Posterior vena cava (tissue), 2 donors: ENCODE data around the gene FLYWCH2. TPM values are rescaled to one million over a fixed set of nuclear protein-coding genes. Genes with fewer than 3 reads are reported as not detected.

ENCODE experiments used
- DNase-seq: peaks from one replicate; pipeline ENCODE4 v3.0.0-alpha.2; 2020; ENCODE audit warnings: low spot score
- intact Hi-C, 2 donors: fragments of 100-400 bp; cut with DNase I; formaldehyde crosslinking; loops; one replicate each; pipeline versions ENCODE4 v1.14.1 to v1.14.2; 2022 to 2023
- total RNA-seq, 2 donors: library from RNA; stranded (reverse); fragmentation: NEBNext Ultra II Directional; extraction: Animal tissue kit (Norgen Biotek cat#: 25700); gene quantifications; one replicate each; pipeline ENCODE4 v1.2.1, GENCODE V29; 2021
- donor health status: DM: yes; HTN: yes; CAD: no.
- donor health status: DM: yes; HTN: yes; CAD: no.

The FLYWCH2 gene
- total RNA-seq, 2 donors from 2014 or later = 16.0 to 17.6 TPM

DNA sequence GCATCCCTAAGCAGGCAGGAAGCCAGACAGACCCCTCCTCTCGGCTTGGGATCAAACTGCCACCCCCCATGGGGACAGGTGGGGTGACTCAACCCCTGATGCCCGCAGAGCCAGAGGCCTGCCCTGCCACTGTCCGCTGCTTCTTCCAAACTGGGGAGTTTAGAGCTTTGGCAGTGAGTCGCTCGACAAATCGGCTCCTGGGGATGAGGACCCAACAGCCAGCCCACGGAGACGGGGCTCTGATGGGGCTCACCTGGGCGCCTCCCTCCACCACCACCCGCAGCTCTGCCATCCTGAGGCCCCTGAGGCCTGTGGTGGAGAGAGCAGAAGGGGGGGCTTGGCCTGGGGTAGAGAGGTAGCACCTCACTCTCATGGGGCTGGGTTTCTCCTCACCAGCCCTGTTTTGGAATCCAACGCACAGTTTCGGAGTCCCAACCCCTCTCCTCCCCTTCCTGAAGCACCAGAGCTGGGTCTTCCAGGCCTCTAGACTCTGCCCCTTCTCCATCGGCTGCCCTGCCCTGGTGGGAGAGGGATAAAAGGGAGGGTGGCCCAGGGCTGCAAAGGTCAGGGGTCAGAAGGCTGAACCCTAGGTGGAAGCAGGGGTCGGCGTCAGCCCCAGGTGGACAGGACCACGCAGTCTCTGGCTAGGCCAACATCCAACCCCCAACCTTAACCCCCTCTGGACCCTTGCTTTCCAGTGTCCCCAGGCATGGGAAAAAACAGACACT is 30.8 kb upstream of the FLYWCH2 start:
- peak; percentile 75 for DNase-seq
- intact Hi-C loops = loop anchor here (10.0 kb wide), 2 partner anchors 127 to 147 kb away; partner anchors contain the start of gene PRSS27 (in 1 of the 2)

DNA sequence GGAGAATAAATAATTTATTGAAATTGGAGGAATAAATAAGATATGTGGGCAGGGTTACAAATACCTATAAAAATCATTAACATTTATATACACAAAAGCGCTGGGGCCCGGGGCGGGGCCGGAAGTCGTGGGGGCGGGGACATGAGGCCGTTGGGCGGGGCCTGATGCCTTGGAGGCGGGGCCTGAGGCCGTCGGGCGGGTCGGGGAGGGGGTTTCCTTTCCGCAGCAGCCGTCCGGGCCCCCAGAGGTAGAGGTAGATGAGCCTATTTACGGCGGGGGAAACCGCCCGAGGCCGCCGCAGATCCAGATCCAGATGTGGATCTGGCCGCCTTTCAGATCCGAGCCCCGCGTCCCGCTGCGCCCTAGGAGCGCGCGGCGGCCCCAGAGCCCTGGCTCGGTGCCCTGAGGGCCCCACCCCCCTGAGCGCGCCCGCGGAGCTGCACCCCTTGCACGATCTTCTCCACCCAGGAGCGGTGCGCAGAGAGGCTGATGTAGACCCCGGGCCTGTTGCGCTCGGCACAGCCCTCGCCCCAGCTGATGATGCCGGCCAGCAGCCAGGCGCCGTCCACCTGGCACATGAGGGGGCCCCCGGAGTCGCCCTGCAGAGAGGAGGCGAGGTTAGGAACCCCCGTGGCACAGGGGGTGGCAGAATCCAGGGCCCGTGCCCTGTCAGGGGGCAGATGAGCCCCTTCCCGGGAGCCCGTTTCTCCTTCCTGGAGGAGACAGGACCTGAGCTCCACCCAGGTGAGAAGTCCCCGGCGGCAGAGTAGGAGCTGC is 30.1 kb upstream of the FLYWCH2 start:
- DNase-seq = peak; percentile 75
- intact Hi-C loops = loop anchor here (10.0 kb wide), 2 partner anchors 128 to 148 kb away; partner anchors contain the start of gene PRSS27 (in 1 of the 2)

DNA sequence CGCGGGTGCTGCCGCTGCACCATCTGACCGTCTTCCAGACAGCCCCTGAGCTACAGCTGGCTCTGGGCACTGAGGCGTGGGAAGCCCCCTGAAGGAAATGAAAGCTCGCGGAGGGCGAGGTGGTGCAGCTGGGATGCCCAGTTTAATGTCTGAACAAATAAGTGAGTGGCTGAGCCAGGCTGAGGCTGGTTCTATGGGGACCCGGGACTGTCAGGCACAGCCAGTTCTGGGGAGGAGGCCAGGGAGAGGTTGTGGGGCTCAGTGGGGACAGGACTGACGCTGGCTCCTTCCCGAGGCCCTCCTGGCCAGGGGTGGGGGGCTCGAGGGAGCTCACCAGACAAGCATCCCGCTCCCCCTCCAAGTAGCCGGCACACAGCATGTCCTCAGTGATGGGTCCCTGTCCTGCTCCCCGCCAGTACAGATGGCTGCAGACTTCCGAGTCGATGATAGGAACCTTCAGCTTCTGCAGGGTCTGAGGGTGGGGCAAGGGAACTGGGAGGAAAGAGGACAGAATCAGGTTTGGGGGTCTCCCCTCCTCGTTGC is 29.4 kb upstream of the FLYWCH2 start:
- intact Hi-C loops = loop anchor here (10.0 kb wide), 2 partner anchors 129 to 149 kb away; partner anchors contain the start of gene PRSS27 (in 1 of the 2)
- DNase-seq = peak; percentile 59

DNA sequence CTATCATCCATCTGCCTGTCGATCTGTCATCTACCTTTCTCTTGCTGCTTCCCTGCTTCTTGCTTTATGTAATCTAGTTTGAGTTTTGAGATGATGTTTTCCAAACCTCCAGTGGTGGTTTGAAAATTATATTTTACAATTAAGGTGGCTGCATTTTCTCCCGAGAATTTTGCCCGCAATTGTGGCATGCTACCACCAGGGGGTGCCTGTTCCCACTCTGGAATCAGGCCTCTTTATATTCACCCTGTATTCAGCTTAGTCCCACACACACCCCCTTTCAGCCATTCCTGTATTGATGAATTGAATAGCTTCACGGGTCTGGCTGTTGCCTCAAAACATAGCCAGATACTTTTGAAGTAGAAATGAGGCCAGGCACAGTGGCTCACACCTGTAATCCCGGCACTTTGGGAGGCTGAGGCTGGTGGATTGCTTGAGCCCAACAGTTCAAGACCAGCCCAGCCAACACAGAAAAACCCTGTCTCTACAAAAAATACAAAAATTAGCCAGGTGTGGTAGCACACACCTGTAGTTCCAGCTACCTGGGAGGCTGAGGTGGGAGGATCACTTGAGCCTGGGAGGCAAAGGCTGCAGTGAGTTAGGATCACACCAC is 28.2 kb upstream of the FLYWCH2 start:
- intact Hi-C loops = loop anchor here (10.0 kb wide), 2 partner anchors 130 to 150 kb away; partner anchors contain the start of gene PRSS27 (in 1 of the 2)
- peak; percentile 24 for DNase-seq

DNA sequence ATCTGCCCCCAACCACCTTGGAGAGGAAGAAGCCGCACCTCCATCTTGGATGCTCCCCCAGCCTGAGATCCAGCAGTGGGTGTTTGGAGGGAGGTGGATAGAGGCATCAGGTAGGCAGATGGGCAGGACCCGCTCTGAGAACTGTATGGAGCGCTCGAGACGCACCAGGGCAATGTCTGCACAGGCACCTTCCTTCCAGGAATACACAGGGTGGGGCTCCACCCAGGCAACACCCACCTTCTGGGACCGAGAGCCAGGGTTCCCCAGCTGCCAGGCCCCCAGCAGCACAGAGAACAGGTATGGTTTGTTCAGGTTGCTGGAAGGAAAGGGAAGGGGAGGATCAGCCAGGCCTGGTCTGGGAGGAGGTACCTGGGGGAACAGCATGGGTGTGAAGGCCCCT is 27.5 kb upstream of the FLYWCH2 start:
- intact Hi-C loops = loop anchor here (10.0 kb wide), 2 partner anchors 131 to 151 kb away; partner anchors contain the start of gene PRSS27 (in 1 of the 2)

DNA sequence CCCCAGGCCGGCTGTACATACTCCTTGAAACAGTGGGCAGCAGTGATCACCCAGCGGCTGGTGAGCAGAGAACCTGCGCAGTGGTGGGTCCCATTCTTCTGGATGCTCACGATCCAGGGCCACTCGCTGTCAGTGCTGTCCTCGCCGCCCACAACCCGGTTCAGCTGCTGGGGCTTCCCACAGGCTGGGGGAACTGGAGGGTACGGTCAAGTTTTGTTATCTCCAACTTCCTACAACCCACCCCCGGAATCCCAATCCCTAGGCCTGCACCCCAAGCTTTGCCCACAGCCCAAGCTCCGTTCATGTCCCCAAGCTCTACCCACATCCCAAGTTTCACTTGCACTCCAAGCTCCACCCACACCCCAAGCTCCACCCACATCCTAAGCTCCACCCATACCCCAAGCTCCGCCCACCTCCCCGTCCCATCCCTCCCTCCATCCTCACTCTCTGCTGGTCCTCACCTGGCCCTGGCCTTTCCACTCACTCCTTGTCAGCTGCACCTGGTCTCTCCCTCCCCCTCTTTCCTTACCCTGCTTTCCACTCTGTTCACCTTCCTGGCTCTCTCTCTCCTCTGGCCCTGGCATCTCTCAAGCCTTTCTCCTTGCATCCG is 26.8 kb upstream of the FLYWCH2 start:
- DNase-seq = peak; percentile 55
- intact Hi-C loops = loop anchor here (10.0 kb wide), 2 partner anchors 131 to 151 kb away; partner anchors contain the start of gene PRSS27 (in 1 of the 2)

More for the DNA sequence above, 27.5 kb upstream of the FLYWCH2 start:
- DNase-seq = peak; percentile 25

DNA sequence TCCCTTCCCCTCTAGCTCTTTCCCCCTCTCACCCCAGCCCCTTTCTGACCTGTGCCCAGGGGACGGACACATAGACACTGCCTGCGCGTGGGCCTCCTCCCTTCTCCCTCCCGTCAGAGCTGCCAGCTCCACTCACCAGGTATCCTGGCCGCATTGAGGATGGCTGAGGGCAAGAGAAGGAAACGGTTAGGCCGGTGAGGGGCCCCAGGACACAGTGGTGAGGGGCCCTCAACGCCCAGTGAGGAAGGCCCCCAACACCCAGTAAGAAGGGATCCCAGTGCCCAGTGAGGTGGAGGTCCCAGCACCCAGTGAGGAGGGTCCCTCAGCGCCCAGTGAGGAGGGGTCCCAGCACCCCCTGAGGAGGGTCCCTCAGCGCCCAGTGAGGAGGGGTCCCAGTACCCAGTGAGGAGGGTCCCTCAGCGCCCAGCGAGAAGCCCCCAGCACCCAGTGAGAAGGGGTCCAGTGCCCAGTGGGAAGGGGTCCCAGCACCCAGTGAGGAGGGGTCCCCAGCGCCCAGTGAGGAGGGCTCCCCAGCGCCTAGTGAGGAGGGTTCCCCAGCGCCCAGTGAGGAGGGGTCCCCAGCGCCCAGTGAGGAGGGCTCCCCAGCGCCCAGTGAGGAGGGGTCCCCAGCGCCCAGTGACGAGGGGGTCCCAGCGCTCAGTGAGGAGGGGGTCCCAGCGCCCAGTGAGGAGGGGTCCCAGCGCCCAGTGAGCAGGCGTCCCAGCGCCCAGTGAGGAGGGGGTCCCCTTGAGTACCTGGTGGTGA is 26.1 kb upstream of the FLYWCH2 start:
- intact Hi-C loops = loop anchor here (10.0 kb wide), 2 partner anchors 132 to 152 kb away; partner anchors contain the start of gene PRSS27 (in 1 of the 2)
- peak; percentile 71 for DNase-seq

DNA sequence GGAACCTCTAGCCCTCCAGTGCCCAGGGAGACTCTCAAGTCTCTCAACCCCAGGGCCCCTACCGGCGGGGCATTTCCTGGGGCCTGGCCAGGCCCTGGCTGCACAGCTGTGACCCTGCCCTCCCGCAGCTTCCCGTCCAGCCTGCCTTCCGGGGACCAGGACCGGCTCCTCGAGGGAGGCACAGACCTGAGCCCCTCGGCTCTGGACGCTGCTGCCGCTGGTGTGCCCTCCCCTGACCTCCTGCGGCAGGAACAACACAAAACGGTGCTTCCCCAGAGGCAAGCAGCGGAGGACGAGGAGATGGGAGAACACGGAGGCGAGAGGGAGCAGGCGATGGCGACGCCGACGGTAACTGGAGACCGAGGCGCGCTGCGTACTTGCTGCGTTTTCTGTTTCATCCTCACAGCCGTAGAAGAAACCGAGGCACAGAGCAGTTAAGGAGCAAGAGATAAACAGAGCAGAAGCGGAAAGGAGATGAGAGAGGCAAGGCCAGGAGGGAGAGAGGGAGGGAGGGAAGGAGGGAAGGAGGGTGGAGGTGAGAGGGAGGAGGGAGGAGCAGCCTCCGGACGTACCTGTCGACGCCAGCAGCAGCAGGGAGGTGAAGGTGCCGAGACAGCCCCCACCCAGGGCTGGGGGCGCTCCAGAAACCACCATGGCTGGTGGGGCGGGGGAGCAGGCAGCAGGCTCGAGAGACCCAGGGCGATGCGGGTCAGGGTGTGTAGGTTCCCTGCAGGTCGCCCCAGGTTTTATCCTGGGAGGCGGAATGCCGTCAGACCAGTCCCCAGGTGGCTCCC is 25.4 kb upstream of the FLYWCH2 start, which contains the start of gene PRSS22:
TSS of gene PRSS22 (minus strand) at position 720 of the 794 bp plus-strand sequence. CDS start at position 654, 66 bp downstream.
- intact Hi-C loops = loop anchor here (10.0 kb wide), 2 partner anchors 133 to 153 kb away; partner anchors contain the start of gene PRSS27 (in 1 of the 2)
- DNase-seq = peak; percentile 67

DNA sequence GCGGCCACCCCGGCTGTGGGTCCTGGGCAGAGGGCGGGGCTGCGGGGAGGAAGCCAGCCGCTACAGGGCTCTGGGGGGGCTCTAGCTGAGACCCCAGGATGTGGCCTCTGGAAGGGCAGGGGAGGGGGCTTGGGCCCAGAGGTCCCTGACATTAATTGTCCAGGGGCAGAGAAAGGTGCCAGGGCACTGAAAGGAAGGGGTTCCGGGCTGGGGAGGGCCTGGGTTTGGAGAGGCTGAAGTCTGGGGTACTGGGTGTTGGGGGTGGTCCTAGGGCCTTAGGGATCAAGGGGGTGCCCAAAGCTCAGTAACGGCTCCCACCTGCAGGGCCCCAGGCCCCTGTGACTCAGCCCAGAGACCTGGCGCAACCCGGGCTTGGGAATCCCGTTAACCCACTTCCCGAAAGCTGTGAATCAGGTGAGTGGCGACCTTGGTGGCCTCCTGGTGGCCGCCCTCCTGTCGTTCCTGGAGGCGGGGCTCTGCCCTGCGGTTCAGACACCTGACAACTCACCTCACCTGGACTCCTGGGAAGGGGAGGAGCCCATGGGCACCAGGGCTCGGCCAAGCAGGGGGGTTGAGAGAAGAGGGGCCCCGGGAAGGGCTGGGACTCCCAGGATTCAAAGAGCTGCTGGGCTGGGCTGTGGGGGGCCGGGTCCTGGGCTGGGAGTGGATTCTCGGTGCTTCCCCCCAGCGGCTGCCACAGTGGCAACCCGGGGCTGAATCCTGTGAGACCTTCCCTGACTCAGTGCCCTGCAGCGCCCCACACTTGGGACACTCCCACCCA is 24.6 kb upstream of the FLYWCH2 start:
- intact Hi-C loops = loop anchor here (10.0 kb wide), 2 partner anchors 134 to 154 kb away; partner anchors contain the start of gene PRSS27 (in 1 of the 2)
- peak; percentile 77 for DNase-seq

DNA sequence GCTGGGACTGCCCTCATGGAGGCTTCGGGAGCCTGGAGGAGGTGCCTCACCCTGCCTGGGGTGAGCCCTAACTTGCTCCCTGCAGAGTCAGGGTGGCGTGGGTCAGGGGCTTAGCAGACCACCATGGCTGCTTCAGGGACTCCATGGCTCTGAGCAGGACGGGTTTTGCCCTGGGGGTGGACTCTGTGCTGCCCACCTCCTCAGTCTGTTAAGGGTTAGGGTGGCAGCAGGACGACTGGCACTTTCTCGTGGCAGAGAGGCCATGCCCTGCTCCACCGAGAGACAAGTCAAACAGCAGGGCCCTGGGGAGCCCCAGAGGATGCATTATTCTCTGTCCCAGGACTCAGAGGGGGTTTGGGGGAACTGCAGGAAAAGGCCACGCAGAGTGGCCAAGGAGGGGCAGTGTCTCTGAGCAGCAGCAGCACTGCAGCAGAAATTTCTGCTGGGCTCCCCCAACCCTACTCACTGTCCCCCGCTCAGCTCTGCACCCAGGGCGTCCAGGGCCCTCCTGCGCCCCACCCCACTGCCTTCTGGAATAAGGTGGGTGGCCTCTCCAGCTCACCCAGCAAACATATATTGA is 23.2 kb upstream of the FLYWCH2 start:
- peak; percentile 40 for DNase-seq
- intact Hi-C loops = loop anchor here (10.0 kb wide), 2 partner anchors 135 to 155 kb away; partner anchors contain the start of gene PRSS27 (in 1 of the 2)

DNA sequence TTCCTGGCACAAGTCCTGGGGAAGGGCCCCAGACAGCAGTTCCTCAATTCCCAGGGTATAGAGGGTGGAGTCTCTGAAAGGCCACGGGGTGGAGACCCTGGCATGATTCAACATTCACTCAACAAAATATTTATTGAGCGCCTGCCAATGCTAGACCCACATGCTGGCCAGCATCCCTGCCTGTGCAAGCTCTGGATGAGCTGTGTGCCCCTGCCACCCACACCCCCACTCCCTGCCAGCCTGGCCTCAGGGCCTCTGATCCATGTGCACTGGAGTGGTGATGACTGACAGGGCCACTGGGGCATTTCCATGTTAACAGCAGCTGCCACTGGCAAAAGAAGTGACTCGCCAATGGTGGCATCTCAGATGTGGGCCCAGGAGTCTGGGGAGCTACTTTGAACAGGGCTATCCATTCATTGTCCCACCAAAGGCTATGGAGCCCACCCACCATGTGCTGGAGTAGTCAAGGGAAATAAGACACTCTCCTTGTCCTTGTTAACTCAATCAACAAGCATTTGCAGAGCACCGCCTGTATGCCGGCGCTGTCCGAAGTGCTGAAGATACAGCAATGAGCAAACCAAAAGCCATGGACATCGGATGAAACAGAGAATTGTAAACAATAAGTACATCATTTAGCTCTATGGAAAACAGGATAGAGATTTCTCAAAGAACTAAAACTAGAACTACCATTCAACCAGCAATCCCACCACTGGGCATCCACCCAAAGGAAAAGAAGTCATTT is 22.0 kb upstream of the FLYWCH2 start:
- peak; percentile 43 for DNase-seq
- intact Hi-C loops = no loop called here

DNA sequence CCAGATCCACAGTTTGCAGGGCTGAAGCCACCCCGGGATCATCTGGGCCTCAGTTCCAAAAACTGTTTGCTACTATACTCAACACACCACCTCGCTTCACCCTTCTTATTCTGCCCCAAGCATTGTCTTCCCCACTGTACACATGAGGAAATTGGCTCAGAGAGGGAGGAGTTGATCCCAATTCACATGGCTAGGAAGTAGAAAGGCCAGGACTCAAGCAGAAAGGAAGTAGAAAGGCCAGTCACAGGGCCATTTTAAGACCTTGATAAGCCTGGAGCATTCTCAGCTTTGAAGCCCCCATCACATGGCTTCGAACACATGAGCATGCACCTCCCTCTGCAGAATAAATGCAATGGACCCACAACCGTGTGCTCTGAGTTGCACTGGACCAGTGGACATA is 17.4 kb upstream of the FLYWCH2 start:
- intact Hi-C loops = no loop called here
- DNase-seq = peak; percentile 20

DNA sequence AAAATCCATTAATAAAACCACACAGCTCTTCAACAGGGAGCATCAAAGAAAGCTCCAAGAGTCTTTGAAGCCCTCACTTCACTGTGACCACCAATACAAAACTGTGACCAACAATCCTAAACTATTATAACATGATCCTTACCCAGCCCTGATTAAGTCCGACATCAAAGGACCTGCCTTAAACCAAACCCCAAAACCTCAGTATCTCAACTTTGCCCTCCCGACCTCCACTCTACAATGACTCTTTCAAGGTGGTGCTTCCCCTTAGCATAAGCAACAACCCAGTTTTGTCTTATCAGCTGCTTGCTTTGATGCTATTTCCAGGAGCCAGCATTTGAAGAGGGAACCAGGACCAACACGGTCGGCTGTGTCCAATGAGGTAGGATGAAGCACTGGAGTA is 16.6 kb upstream of the FLYWCH2 start:
- peak; percentile 12 for DNase-seq
- intact Hi-C loops = no loop called here

DNA sequence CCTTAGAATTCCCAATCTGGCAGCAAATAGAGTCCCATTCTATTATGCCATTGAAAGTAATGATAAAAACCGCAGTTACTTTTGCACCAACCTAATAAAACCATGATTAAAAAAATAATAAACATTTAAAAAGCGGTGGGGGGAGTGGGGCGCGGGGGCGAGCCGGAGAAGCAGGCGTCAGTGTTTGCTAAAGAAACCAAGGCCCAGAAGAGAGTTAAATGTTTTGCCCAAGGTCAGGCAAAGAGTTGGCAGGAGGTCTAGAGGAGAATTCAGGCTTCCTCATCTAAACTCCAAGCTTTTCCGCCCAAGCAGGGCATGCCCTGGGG is 15.4 kb upstream of the FLYWCH2 start:
- no peak for DNase-seq
- intact Hi-C loops = no loop called here
